Endothelial cell of umbilical vein (primary cell): ENCODE measurements around the gene AFDN. TPM values are rescaled to one million over a fixed set of nuclear protein-coding genes. Genes with fewer than 3 reads are reported as not detected.

ENCODE experiments used
- BruUV-seq: library from RNA; stranded (reverse); fragments of 400-500 nt; replicated peaks from 2 replicates; lab custom pipeline; 2021; lab: Mats Ljungman, UMichigan
- CTCF ChIA-PET: fragments of 300-600, 350-600 bp; sonication (Branson Sonifier 250); formaldehyde crosslinking; loops from one replicate; lab custom pipeline; 2021; ENCODE audit warnings: antibody characterized with exemption, inconsistent platforms; lab: Charles Lee
- POLR2A ChIA-PET: fragments of 300-600, 350-600 bp; sonication (Branson Sonifier 250); formaldehyde crosslinking; loops from one replicate; lab custom pipeline; 2021; ENCODE audit warnings: antibody characterized with exemption, inconsistent platforms; lab: Charles Lee
- DNase-seq: peaks from one replicate; pipeline ENCODE4 v3.0.0-alpha.2; 2011; ENCODE audit warnings: low read depth, low spot score
- FAIRE-seq: peaks from 2 replicates; lab custom pipeline; 2011; peaks lifted over from hg19 to GRCh38; lab: Jason Lieb, UNC
- H2AFZ ChIP-seq: 2 replicates; pipeline ENCODE4 v1.6.0; 2012; ENCODE audit warnings: low read depth, low read length, control low read depth, inconsistent platforms
- H3K27ac ChIP-seq: 2 replicates; pipeline ENCODE4 v1.5.1; 2011; ENCODE audit warnings: low read depth, mild to moderate bottlenecking, control low read depth, low read length, moderate library complexity; ENCODE audit not compliant: insufficient read depth
- H3K27me3 ChIP-seq, 2 experiments: 2 replicates each; pipeline versions ENCODE4 v1.6.0 to v1.6.1; 2011; ENCODE audit warnings: low read length in 2 of 2, mixed read lengths in 1 of 2; ENCODE audit not compliant: control insufficient read depth in 2 of 2, insufficient read depth in 2 of 2
- H3K36me3 ChIP-seq, 2 experiments: 2 replicates in 1 of 2; 3 replicates in 1 of 2; pipeline ENCODE4 v1.5.1; 2011; ENCODE audit warnings: low read length in 2 of 2, mild to moderate bottlenecking in 1 of 2, moderate library complexity in 1 of 2; ENCODE audit not compliant: control insufficient read depth in 2 of 2, insufficient read depth in 2 of 2; ENCODE audit errors: extremely low read depth in 1 of 2
- H3K4me1 ChIP-seq: 3 replicates; pipeline ENCODE4 v1.5.1; 2011; ENCODE audit warnings: mild to moderate bottlenecking, low read length; ENCODE audit not compliant: control insufficient read depth, insufficient read depth; ENCODE audit errors: extremely low read depth
- H3K4me2 ChIP-seq: 2 replicates; pipeline ENCODE4 v1.6.1; 2011; ENCODE audit warnings: low read length, control low read depth, mixed read lengths; ENCODE audit not compliant: insufficient read depth
- H3K4me3 ChIP-seq, 3 experiments: fragments of 200-600 bp in 1 of 3; sonication (generic), shearing (Covaris generic) in 1 of 3; replicated peaks in 1 of 3; 2 replicates each; pipeline ENCODE4 v1.5.1; 2011 to 2016; ENCODE audit warnings: control low read depth in 3 of 3, low read length in 3 of 3, mild to moderate bottlenecking in 2 of 3, inconsistent platforms in 1 of 3, low read depth in 1 of 3, moderate library complexity in 1 of 3; ENCODE audit not compliant: insufficient read depth in 1 of 3
- H3K79me2 ChIP-seq: 2 replicates; pipeline ENCODE4 v1.6.0; 2012; ENCODE audit warnings: low read length, inconsistent platforms; ENCODE audit not compliant: control insufficient read depth, insufficient read depth
- H3K9ac ChIP-seq: replicated peaks from 2 replicates; pipeline ENCODE3; 2011; ENCODE audit warnings: low read length, control low read depth; ENCODE audit not compliant: insufficient read depth; ENCODE audit errors: extremely low read depth
- H3K9me1 ChIP-seq: replicated peaks from 3 replicates; pipeline ENCODE4 v1.6.0; 2011; ENCODE audit warnings: mild to moderate bottlenecking, low read length; ENCODE audit not compliant: control insufficient read depth, insufficient read depth; ENCODE audit errors: extremely low read depth
- H3K9me3 ChIP-seq: replicated peaks from 2 replicates; pipeline ENCODE4 v1.5.1; 2012; ENCODE audit warnings: low read length, inconsistent platforms; ENCODE audit not compliant: control insufficient read depth, insufficient read depth
- H4K20me1 ChIP-seq: replicated peaks from 2 replicates; pipeline ENCODE3; 2011; ENCODE audit warnings: mild to moderate bottlenecking, low read length; ENCODE audit not compliant: control insufficient read depth, insufficient read depth; ENCODE audit errors: extremely low read depth
- FOS ChIP-seq: IDR thresholded peaks from 2 replicates; pipeline ENCODE4 v1.6.1; 2011; ENCODE audit warnings: mild to moderate bottlenecking, low read length, moderate library complexity, borderline replicate concordance; ENCODE audit not compliant: insufficient read depth
- JUN ChIP-seq: IDR thresholded peaks from 2 replicates; pipeline ENCODE4 v1.6.1; 2011; ENCODE audit warnings: borderline replicate concordance, low read depth; ENCODE audit not compliant: insufficient read length, insufficient read depth
- MYC ChIP-seq: IDR thresholded peaks from one replicate; pipeline ENCODE4 v1.6.1; 2011; ENCODE audit warnings: mild to moderate bottlenecking, low read depth, low read length
- POLR2A ChIP-seq: IDR thresholded peaks from 2 replicates; pipeline ENCODE4 v1.6.1; 2012; ENCODE audit warnings: low read depth, mild to moderate bottlenecking, control low read depth, low read length
- dilution Hi-C: fragments of 300-500 bp; cut with MboI; formaldehyde crosslinking; loops from one replicate; pipeline ENCODE4 v1.15.0; 2019; ENCODE audit warnings: low sequenced_read_pairs; ENCODE audit not compliant: extremely low pct_ligation_motif_present
- intact Hi-C: fragments of 100-400 bp; cut with micrococcal nuclease; formaldehyde crosslinking; loops from one replicate; pipeline ENCODE4 v1.10.0; 2022
- polyA plus RNA-seq, 4 experiments: library from polyadenylated mRNA; depleted of rRNA in 3 of 4; stranded (reverse) in 3 of 4; unstranded in 1 of 4; fragments of >200 nt; gene quantifications; 2 replicates each; pipeline versions ENCODE4 v1.2.1 to v1.2.3, GENCODE V29; 2011 to 2012; ENCODE audit warnings: missing spikeins in 1 of 4
- total RNA-seq: library from RNA; stranded (reverse); gene quantifications from 2 replicates; pipeline ENCODE4 v1.2.3, GENCODE V29; 2021
- TF ChIP-seq, protein P1 (sequence below), 2 donors: IDR thresholded peaks; 1 replicate in 1 of 2; 2 replicates in 1 of 2; pipeline ENCODE4 v1.5.1; 2011; ENCODE audit warnings: low read length in 2 of 2, mild to moderate bottlenecking in 2 of 2, moderate library complexity in 2 of 2, control low read depth in 1 of 2, inconsistent platforms in 1 of 2, low read depth in 1 of 2; ENCODE audit not compliant: insufficient read depth in 1 of 2; ENCODE audit errors: extremely low read depth in 1 of 2
- TF ChIP-seq, protein P2 (sequence below): IDR thresholded peaks from 2 replicates; pipeline ENCODE4 v1.6.1; 2011; ENCODE audit not compliant: insufficient read depth, insufficient read length

Gene AFDN
- total and polyA plus RNA-seq, 2 donors (not counting 3 experiments of a cell fraction or from before 2014, with no cell fraction given) = 31.0 to 134 TPM

DNA sequence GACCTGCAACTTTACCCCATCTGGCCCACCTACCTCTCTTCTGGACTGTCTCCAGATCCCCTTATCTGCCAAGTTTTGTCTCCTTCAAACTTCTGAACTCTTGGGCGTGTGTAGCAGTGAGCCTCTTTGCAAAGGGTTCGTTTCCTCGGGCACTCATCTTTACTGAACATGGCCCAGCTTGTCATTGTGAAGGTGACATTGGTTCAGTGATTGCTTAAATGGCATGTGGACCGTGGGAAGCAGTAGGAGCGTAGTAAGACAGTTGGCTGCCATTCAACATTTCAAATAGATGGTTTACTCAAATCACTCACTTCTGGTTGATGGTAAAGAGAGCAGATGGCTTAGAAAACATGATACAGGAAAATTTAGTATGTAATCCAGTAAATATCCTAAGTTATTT is 136.0 kb downstream of the AFDN start:
- dilution Hi-C loops = no loop called here
- ChIA-PET CTCF (interaction anchor here (1.2 to 1.4 kb wide), 2 partner anchors 12 to 22 kb away, joined by 3 to 4 read pairs; no protein-coding TSS in a partner anchor), POLR2A (no interaction called here)
- TF ChIP-seq POLR2A = no peak
- TF ChIP-seq, protein P1, sequence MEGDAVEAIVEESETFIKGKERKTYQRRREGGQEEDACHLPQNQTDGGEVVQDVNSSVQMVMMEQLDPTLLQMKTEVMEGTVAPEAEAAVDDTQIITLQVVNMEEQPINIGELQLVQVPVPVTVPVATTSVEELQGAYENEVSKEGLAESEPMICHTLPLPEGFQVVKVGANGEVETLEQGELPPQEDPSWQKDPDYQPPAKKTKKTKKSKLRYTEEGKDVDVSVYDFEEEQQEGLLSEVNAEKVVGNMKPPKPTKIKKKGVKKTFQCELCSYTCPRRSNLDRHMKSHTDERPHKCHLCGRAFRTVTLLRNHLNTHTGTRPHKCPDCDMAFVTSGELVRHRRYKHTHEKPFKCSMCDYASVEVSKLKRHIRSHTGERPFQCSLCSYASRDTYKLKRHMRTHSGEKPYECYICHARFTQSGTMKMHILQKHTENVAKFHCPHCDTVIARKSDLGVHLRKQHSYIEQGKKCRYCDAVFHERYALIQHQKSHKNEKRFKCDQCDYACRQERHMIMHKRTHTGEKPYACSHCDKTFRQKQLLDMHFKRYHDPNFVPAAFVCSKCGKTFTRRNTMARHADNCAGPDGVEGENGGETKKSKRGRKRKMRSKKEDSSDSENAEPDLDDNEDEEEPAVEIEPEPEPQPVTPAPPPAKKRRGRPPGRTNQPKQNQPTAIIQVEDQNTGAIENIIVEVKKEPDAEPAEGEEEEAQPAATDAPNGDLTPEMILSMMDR (IDR thresholded peaks at IDR 0.05; ENCODE audit: extremely low read depth in 1 of 2, insufficient read depth in 1 of 2, low read depth in 1 of 2, low read length in 2 of 2) = no peak
- no peak for TF ChIP-seq MYC
- TF ChIP-seq FOS = no peak
- TF ChIP-seq, protein P2, sequence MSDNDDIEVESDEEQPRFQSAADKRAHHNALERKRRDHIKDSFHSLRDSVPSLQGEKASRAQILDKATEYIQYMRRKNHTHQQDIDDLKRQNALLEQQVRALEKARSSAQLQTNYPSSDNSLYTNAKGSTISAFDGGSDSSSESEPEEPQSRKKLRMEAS = no peak
- TF ChIP-seq JUN = no peak
- peaks cover 6% of the 10 kb centered on the region for H3K4me1 ChIP-seq
- H3K27ac ChIP-seq = no peak overlapping the region
- H3K9ac ChIP-seq = no peak overlapping the region
- intact Hi-C loops = no loop called here
- no peaks in the 10 kb centered on the region for H3K9me3 ChIP-seq
- no peaks in the 10 kb centered on the region for H3K9me1 ChIP-seq
- BruUV-seq = no TSS peak
- H3K36me3 ChIP-seq = peaks cover 18% of the 10 kb centered on the region in 2 experiments
- no peak overlapping the region for H2AFZ ChIP-seq
- DNase-seq (no peak), FAIRE-seq (no peak)
- no peaks in the 10 kb centered on the region for H3K27me3 ChIP-seq
- no peak overlapping the region for H3K4me2 ChIP-seq
- H3K79me2 ChIP-seq = no peaks in the 10 kb centered on the region
- no peaks in the 10 kb centered on the region for H4K20me1 ChIP-seq
- no peak overlapping the region for H3K4me3 ChIP-seq
